SK-N-MC (cell line): ENCODE results near the gene AOPEP.

Experiments
- EZH2 ChIP-seq: fragments of 200-600 bp; sonication (generic); IDR thresholded peaks from one replicate; pipeline ENCODE4 v1.6.1; 2017; ENCODE audit warnings: antibody characterized with exemption
- POLR2AphosphoS5 ChIP-seq: IDR thresholded peaks from 2 replicates; pipeline ENCODE4 v1.6.1; 2012; ENCODE audit warnings: mild to moderate bottlenecking, low read depth, low read length, borderline replicate concordance

DNA sequence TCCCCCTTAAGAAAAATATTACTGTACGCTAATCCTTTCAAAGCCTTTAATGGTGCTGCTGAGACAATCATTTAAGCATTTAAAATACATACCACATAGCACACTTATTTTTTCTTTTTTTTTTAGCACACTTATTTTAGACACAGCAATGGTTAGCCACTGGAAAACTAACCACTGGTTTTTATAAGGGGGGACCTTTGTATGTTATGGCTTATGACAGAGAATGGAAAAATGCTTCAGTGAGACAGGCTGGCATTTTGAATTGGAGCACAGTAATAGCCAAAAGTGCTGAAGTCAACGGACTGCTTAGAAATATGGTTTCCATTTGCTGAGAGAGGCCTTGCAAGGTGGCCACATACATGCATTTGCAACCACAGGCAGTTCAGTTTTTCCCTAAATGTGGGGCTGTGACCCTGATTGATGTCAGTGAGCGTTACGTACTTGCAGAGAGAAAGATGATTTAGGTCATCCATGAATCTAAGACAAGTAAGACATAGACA lies 28.5 kb downstream of the AOPEP start:
- TF ChIP-seq POLR2AphosphoS5, result no peak
- TF ChIP-seq EZH2, result no peak
